Glutamatergic neuron (in vitro differentiated cells): ENCODE data around the gene ETV6. TPM values are rescaled to one million over a fixed set of nuclear protein-coding genes. Genes with fewer than 3 reads are reported as not detected.

Experiments
- DNase-seq: peaks from one replicate; pipeline ENCODE4 v3.0.0; 2022
- H3K27ac Mint-ChIP-seq: one replicate; pipeline ENCODE4 v1.8.0; 2020; ENCODE audit warnings: mild to moderate bottlenecking, mixed read lengths, inconsistent platforms; ENCODE audit not compliant: unreplicated experiment
- H3K27me3 Mint-ChIP-seq: one replicate; pipeline ENCODE4 v1.8.0; 2020; ENCODE audit warnings: mild to moderate bottlenecking, moderate library complexity, mixed read lengths, inconsistent platforms; ENCODE audit not compliant: unreplicated experiment
- H3K36me3 Mint-ChIP-seq: one replicate; pipeline ENCODE4 v1.8.0; 2020; ENCODE audit warnings: mild to moderate bottlenecking, mixed read lengths, inconsistent platforms; ENCODE audit not compliant: unreplicated experiment
- H3K4me1 Mint-ChIP-seq: one replicate; pipeline ENCODE4 v1.8.0; 2020; ENCODE audit warnings: mild to moderate bottlenecking, low read depth, mixed read lengths, inconsistent platforms; ENCODE audit not compliant: unreplicated experiment
- H3K4me3 Mint-ChIP-seq: one replicate; pipeline ENCODE4 v1.8.0; 2020; ENCODE audit warnings: mild to moderate bottlenecking, mixed read lengths, inconsistent platforms; ENCODE audit not compliant: unreplicated experiment
- H3K9me3 Mint-ChIP-seq: one replicate; pipeline ENCODE4 v1.8.0; 2020; ENCODE audit warnings: mild to moderate bottlenecking, moderate library complexity, mixed read lengths, inconsistent platforms; ENCODE audit not compliant: unreplicated experiment
- CTCF ChIP-seq: fragments of 200-600 bp; sonication (generic); IDR thresholded peaks from one replicate; pipeline ENCODE4 v1.5.0; 2021; ENCODE audit not compliant: partially characterized antibody, unreplicated experiment
- total RNA-seq: library from RNA; stranded (reverse); fragmentation: NEBNext Ultra II Directional; extraction: Animal tissue kit (Norgen Biotek cat#: 25700); gene quantifications from one replicate; pipeline ENCODE4 v1.2.1, GENCODE V29; 2021; ENCODE audit not compliant: unreplicated experiment

Gene ETV6
- total RNA-seq, 1 donor from 2014 or later, result 10.1 TPM

GRCh38 chr12:11821386-11822080, 172.1 kb downstream of the ETV6 start:
- Mint-ChIP-seq H3K4me1 (peaks cover 19% of the 10 kb centered on the region), H3K4me3 (no peak overlapping the region), H3K36me3 (peaks cover 4% of the 10 kb centered on the region), H3K27ac (no peak overlapping the region), H3K27me3 (no peaks in the 10 kb centered on the region), H3K9me3 (peaks cover 2% of the 10 kb centered on the region)
- no peak for DNase-seq
- TF ChIP-seq CTCF, result no peak

- H3K27me3 Mint-ChIP-seq, result no peaks in the 10 kb centered on the region
- H3K27ac Mint-ChIP-seq, result no peak overlapping the region
- peaks cover 25% of the 10 kb centered on the region for H3K4me1 Mint-ChIP-seq
- H3K4me3 Mint-ChIP-seq, result no peak overlapping the region
- peaks cover 4% of the 10 kb centered on the region for H3K36me3 Mint-ChIP-seq
- DNase-seq, result no peak
- no peak for TF ChIP-seq CTCF
- H3K9me3 Mint-ChIP-seq, result peaks cover 2% of the 10 kb centered on the region
These were observed 172.8 kb downstream of the ETV6 start for GRCh38 chr12:11822081-11822834.

GRCh38 chr12:11823043-11823442, 173.6 kb downstream of the ETV6 start:
- no peak overlapping the region for H3K27ac Mint-ChIP-seq
- peaks cover 29% of the 10 kb centered on the region for H3K4me1 Mint-ChIP-seq

GRCh38 chr12:11823593-11823992, 174.1 kb downstream of the ETV6 start:
- Mint-ChIP-seq H3K4me1 (peaks cover 29% of the 10 kb centered on the region), H3K9me3 (peaks cover 2% of the 10 kb centered on the region), H3K27ac (no peak overlapping the region), H3K36me3 (peaks cover 4% of the 10 kb centered on the region), H3K4me3 (no peak overlapping the region), H3K27me3 (no peaks in the 10 kb centered on the region)
- DNase-seq, result no peak
- TF ChIP-seq CTCF, result no peak

More at GRCh38 chr12:11823043-11823442, 173.6 kb downstream of the ETV6 start:
- DNase-seq, result no peak
- Mint-ChIP-seq H3K36me3 (peaks cover 4% of the 10 kb centered on the region), H3K4me3 (no peak overlapping the region), H3K9me3 (peaks cover 2% of the 10 kb centered on the region), H3K27me3 (no peaks in the 10 kb centered on the region)
- TF ChIP-seq CTCF, result no peak

- peaks cover 29% of the 10 kb centered on the region for H3K4me1 Mint-ChIP-seq
- H3K27ac Mint-ChIP-seq, result no peak overlapping the region
- H3K36me3 Mint-ChIP-seq, result peaks cover 4% of the 10 kb centered on the region
These were observed 174.6 kb downstream of the ETV6 start for GRCh38 chr12:11824069-11824468.

More at GRCh38 chr12:11824069-11824468, 174.6 kb downstream of the ETV6 start:
- no peaks in the 10 kb centered on the region for H3K27me3 Mint-ChIP-seq
- H3K4me3 Mint-ChIP-seq, result no peak overlapping the region
- peaks cover 2% of the 10 kb centered on the region for H3K9me3 Mint-ChIP-seq
- no peak for TF ChIP-seq CTCF
- no peak for DNase-seq
